Fibroblast of lung (primary cell): ENCODE measurements around the gene IL23R.

Experiments used
- CTCF ChIP-seq, 2 donors: IDR thresholded peaks in 1 of 2; conservative IDR thresholded peaks in 1 of 2; 1 replicate in 1 of 2; 2 replicates in 1 of 2; pipeline ENCODE4 v1.5.1; 2011 to 2012; ENCODE audit warnings: low read length in 2 of 2, control low read depth in 1 of 2, inconsistent platforms in 1 of 2, low read depth in 1 of 2, mild to moderate bottlenecking in 1 of 2
- EZH2 ChIP-seq: IDR thresholded peaks from 2 replicates; pipeline ENCODE4 v1.5.1; 2012; ENCODE audit warnings: low read length, control low read depth, mild to moderate bottlenecking; ENCODE audit errors: missing control alignments

GRCh38 chr1:67188137-67188536, 21.9 kb downstream of the IL23R start:
- no peak for TF ChIP-seq CTCF (conservative IDR thresholded peaks at IDR 0.05 in 1 of 2, IDR thresholded peaks at IDR 0.05 in 1 of 2; ENCODE audit: low read depth in 1 of 2, low read length in 2 of 2)
- no peak for TF ChIP-seq EZH2
